IMR-90 (cell line): ENCODE data around the gene RRN3.

Experiments used
- SMC3 ChIP-seq: fragments of 150-350 bp; IDR thresholded peaks from 2 replicates; pipeline ENCODE4 v1.6.1; 2016; ENCODE audit warnings: low read depth, mild to moderate bottlenecking, antibody characterized with exemption, low read length, moderate library complexity
- TF ChIP-seq, protein P1 (sequence below): conservative IDR thresholded peaks from 2 replicates; pipeline ENCODE4 v1.5.1; 2012; ENCODE audit warnings: mild to moderate bottlenecking, low read depth, low read length, improper control_type of control experiment

GRCh38 chr16:15141586-15141985, 47.5 kb upstream of the RRN3 start:
- TF ChIP-seq, protein P1, sequence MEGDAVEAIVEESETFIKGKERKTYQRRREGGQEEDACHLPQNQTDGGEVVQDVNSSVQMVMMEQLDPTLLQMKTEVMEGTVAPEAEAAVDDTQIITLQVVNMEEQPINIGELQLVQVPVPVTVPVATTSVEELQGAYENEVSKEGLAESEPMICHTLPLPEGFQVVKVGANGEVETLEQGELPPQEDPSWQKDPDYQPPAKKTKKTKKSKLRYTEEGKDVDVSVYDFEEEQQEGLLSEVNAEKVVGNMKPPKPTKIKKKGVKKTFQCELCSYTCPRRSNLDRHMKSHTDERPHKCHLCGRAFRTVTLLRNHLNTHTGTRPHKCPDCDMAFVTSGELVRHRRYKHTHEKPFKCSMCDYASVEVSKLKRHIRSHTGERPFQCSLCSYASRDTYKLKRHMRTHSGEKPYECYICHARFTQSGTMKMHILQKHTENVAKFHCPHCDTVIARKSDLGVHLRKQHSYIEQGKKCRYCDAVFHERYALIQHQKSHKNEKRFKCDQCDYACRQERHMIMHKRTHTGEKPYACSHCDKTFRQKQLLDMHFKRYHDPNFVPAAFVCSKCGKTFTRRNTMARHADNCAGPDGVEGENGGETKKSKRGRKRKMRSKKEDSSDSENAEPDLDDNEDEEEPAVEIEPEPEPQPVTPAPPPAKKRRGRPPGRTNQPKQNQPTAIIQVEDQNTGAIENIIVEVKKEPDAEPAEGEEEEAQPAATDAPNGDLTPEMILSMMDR: no peak
- TF ChIP-seq SMC3: no peak
